Activated T-cell treated with anti-CD3 and anti-CD28 coated beads for 48 hours (primary cell): Measurements from ENCODE around the gene UBE2L3.
A peak's percentile ranks its signal among the peaks of the same experiment; 100 is the strongest.
"Not testable (repeated sequence)": the region's sequence is repeated elsewhere in the genome, so short reads cannot be mapped to it uniquely, and the experiment has no call there.

ENCODE experiments used
- DNase-seq: peaks from one replicate; pipeline ENCODE4 v3.0.0-alpha.2; 2020; ENCODE audit warnings: low read depth

UBE2L3 gene

DNA sequence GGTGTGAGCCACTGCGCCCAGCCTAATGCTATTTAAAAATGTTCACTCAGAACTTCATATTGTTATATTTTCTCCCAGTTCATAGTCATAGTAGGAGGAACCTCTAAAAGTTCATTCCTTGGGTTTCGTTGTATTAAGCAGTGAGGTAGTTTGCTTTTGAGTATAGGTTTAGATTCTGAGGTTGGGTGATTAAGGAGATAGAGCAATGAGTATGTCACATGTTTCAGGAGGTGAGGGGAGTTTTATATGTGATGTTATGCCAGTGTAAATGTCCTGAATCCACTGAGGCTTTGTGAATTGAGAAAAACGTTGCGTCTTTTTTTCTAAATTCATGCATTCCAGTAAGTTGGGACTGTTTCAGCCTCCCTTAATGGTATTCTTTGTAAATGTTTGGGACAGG, 4.2 kb downstream of the UBE2L3 start:
- no peak for DNase-seq

DNA sequence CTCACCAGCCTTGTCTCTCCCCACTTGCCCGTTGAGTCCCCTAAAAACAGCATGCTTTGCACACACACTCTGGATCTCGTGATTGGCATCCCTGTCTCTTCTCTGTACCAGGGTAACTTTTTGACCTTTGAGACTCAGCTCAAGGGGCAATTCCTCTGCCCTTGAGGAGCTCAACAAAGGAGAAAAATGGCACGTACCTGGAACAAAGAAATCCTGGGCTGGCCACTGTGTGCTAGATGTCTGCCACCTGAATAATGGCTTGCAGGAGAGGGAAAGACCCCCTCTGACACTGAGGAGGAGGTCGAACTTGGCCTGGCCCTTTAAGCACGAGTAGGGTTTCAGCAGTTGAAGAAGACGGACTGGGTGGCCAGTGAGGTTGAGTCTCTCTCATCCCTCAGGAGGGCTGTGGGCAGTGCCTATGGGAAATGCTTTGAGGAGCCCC, 5.8 kb downstream of the UBE2L3 start:
- no peak for DNase-seq

DNA sequence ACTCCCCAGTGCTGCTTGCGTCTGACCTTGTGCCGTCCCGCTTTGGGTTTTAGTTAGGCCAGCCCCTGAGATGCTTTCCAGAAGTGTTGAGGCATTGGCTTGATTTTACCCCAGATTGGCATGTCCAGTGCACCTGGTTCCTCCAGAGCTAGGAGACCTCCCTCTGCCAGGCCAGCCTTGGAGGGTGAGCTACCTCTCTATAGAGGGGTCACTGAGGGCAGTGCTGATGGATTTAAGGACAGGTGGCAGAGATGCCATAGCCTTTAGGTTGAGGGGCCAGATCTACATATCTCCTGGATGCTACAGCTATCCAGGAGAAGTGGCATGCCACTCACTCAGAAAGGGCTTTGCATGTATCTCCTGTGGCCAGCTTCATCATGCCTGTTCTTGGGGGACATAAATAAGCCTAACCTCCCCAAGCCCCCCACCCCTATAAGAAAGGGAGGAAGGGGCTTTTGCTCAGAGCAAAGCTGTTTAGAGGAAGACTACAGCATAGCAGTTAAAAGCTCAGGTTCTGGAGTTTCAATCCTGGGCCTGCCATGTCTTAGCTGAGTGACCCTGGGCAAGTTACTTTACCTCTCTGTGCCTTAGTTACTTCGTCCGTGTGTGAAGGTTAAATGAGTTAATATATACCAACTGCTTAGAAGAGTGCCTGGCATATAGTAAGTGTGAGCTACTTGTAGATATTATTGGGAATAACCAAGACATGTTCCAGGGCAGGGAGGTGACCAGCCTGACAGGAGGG, 6.4 kb downstream of the UBE2L3 start:
- DNase-seq, result no peak

DNA sequence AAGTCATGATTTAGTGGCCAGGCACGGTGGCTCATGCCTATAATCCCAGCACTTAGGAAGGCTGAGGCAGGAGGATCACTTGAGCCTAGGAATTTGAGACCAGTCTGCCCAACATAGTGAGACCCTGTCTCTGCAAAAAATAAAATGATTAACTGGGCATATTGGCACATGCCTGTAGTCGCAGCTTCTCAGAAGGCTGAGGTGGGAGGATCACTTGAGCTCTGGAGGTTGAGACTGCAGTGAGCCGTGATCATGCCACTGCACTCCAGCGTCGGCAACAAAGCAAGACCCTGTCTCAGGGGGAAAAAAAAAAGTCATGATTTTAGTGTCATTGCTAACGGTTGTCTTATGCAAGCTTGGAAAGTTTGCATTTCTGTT, 11.9 kb downstream of the UBE2L3 start:
- no peak for DNase-seq

DNA sequence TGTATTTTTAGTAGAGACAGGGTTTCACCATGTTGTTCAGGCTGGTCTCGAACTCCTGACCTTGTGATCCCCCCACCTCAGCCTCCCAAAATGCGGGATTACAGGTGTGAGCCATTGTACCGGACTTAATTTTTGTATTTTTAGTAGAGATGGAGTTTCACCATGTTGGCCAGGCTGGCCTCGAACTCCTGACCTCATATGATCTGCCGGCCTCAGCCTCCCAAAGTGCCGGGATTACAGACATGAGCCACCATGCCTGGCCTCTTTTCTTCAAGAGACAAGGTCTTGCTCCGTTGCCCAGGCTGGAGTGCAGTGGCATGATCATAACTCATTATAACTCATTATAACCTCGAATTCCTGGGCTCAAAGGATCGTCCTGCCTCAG, 13.1 kb downstream of the UBE2L3 start:
- DNase-seq, result not testable (repeated sequence)

DNA sequence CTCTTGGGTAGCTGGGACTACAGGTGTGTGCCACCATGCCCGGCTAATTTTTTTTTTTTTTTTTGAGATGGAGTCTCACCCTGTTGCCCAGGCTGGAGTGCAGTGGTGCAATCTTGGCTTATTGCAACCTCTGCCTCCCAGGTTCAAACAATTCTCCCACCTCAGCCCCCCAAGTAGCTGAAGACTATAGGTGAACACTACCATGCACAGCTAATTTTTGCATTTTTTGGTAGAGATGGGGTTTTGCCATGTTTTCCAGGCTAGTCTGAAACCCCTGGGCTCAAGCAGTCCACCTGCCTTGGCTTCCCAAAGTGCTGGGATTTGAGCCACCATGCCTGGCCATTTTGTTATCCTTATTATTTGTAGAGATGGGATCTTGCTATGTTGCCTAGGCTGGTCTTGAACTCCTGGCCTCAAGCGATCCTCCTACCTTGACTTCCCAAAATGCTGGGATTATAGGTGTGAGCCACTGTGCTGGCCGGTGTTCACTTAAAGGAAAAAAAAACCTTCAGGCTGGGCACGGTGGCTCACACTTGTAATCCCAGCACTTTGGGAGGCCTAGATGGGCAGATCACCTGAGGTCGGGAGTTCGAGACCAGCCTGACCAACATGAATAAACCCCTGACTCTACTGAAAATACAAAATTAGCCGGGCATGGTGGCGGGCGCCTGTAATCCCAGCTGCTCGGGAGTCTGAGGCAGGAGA, 13.6 kb downstream of the UBE2L3 start:
- not testable (repeated sequence) for DNase-seq

DNA sequence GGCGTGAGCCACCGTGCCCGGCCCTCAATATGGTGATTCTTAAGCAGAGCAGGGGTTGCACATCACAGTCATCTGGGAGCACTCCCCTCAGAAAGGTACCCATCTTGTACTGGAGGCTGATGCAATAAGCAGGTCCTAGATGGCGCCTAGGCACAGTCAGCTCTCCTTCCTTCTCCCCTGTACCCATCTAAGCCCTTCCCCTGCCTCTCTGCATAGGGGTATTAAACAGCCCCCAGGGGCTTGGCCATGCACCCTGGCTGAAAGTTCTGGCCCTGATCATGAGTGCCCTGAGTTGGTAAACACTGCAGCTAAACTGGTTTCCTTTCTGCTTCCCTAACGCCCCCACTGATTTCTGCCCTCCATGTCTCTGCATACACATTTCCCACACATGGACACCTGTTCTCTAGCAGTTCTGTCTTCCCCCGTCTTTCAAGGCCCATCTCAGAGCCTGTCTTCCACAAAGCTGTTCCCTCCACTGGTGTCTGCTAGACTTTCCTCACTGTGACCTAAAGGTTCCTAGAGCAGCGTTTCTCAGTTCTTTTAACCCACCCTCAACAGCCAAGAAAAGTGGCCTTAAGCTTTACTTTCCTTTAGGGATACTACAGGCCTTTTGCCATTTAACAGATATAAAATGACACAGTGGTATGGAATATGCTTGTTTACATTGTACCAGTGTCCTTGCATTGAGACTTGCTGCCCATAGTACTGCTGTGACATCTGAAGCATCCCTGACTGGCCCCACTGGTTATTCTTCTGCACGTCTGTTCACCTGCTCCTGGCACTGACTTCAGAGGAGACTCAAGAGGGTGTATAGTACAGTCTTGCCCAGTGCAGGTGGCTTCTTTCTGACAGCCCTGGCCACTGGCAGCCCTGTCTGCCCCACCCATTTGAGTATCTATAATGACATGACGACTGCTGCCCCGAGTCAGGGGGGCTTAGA, 15.6 kb downstream of the UBE2L3 start:
- no peak for DNase-seq

DNA sequence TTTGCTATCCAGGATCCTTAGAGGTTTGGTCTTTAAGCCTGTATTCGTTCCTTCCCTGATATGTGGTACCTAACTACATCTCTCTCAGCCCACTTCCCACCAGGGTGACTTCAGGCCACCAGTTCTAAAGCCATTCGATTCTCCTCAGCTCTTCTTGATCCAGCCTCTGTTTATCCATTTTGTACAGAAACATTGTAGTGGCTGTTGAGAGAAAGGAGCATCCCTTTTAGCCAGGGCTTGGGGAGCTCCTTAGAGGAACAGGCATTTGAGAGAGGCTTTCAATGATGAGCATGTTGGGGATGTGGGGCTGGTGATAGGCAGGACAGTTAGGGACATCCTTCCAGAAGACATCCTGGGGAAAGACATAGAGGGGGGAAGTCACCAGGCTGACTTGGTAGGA, 17.9 kb downstream of the UBE2L3 start:
- no peak for DNase-seq

DNA sequence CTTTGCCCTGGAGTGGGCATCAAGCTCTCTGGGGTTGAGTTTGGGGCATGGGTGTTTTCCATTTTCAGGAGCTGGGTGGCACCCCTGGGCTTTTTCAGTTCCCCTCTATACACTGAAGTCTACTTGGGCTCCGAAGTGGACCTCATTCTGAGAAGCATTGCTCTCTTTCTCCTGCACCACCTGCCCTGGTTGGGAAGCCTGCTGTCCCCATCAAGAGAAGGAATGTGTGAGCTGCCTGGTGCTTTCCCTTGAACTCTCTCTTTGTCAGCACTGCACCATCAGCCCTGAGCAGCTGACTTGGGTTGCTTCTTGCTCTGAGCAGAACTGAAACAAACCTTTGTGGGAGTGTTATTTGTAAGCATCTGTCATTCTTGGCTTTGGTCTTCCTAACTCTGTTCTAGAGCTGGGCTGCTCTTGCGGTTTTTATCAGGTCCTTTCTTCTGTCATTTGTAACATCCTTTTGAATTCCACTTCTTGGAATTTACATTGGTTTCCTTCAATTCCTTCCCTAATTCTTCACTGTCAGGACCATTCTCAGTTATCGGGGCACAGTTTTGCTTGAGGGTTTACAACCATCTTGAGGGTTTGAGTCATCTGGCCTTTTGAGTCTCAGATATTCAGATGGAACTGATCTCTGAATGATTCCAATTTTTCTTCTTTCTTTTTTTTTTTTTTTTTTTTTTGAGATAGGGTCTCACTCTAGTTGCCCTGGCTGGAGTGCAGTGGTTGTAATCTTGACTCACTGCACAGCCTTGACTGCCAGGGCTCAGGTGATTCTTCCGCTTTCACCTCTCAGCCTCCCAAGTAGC, 20.5 kb downstream of the UBE2L3 start:
- peak; percentile 37 for DNase-seq

DNA sequence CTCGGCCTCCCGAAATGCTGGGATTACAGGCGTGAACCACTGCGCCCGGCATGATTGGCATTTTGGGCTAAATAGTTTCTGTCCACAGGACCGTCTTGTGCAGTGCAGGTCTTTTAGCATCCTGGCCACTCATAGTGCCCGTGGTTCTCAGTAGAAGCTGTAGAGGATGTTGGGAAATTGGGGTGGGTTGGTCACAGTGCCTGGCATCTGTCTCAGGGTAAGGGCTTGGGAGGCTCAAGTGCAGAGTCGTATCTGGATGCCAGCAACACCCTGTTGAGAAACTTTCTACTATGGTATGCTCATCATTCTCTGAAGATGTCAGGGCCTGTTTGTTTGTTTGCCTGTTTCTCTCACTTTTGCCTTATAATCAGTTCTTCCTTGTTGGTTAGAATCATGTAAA, 21.9 kb downstream of the UBE2L3 start:
- no peak for DNase-seq

DNA sequence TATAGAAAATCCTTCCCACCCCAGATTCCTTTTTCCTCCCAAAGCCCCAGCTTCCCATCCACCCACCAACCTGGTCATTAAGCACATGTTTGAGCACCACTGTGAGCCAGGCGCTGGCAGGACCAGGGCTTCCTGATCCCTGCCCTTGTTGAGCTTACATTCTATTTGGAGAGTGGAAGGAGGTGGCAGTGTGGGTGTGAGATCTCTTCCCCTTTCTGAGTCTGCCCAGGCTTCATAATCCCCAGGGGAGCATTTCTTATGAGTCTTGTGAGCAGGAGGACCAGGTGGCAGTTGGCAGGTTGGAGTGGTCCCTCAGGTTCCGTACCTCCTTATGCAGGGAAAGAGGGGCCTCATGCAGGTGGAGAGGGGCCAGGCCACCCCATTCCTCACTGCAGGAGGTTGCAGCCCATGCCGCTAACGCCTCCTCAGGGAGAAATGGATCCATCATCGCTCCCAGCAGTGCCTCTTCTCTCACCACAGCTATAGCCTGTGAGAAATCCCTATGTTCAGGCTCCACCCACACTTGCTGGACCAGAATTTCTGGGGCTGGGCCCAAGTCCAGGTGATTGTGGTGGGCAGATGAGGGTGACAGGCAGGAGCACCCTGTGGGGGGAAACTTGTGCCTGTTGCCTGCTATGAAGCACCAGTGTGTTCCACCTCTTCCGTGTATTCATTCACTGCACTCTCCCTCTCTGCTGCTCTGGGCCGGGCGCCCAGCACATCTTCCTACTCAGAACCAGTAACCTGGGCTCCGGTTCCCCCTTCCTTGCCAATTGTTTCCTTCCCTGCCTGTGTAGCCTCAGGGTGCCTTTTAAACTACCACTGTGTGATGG, 23.5 kb downstream of the UBE2L3 start:
- DNase-seq, result no peak

DNA sequence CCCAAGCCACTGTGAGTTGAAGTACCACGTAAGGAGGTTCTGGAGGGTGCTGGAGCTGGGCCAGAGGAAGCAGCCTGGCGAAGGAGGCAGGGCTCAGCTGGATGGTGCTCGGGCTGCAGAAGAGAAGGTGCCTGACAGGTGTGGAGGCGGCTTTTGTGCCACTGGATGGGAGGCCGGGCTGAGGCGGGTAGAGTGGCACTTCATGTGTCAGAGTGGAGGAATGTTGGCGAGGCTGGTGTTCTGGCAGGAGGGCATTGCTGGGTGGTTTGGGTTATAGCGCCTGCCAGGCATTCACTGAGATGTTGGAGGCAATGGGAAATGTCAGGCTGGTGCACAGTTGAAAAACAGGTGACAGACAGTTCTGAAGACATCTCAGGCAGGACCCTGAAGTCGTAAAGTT, 24.2 kb downstream of the UBE2L3 start:
- DNase-seq, result no peak

DNA sequence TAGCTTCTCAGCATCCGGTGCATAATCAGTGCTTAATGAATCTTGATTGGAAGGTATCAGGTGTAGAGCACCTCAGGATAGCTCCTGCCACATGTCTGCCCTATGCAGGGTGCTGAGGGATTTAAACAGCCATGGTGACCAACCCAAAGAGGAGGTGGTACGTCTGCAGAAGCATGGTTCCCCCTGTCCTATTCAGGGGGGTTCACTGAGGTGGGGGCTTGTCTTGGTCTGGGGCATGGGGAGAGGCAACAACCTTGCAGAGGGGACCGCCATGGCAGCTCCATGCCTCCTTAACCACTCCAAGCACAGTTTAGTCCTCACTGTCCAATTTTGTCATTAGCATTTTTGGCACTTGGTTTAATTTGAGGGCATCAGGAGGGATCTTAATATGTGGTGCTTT, 24.9 kb downstream of the UBE2L3 start:
- no peak for DNase-seq

DNA sequence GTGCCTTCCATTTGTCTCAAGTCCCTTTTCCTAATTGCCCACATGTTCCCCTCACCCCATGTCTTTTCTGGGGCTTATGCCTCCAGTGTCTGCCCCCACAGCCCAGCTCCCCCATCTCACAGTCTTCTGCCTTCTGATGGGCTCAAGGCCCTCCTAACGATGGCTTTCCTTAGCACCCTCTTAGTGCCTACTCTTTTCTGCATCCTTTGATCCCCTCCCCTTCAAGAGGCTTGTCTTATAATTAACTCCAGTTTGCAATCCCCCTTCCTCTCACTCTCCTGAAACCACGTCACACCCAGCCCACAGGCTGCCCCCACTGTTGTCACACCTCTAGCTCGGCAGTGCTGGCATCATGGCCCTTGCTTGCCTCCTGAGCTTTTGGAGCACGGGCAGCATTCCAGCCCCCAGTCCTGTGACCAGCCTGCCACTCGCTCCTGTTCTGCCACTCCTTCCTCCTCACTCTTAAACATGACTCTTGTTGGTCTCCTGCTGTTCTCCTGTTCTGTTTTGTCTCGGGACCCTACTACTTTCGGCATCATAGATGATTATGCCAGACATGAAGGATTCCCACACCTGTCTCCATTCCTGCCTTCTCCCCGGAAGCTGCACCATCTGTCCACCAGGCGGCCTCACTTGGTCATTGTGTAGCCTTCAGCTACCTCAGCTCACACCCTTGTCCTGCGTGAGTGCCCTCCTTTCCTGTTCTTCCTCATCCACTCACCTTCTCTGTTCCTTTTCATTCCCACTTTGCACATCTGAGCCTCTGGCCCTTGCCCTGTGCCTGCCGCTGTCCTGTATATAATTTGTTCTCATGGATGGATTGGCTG, 26.1 kb downstream of the UBE2L3 start:
- DNase-seq, result no peak

DNA sequence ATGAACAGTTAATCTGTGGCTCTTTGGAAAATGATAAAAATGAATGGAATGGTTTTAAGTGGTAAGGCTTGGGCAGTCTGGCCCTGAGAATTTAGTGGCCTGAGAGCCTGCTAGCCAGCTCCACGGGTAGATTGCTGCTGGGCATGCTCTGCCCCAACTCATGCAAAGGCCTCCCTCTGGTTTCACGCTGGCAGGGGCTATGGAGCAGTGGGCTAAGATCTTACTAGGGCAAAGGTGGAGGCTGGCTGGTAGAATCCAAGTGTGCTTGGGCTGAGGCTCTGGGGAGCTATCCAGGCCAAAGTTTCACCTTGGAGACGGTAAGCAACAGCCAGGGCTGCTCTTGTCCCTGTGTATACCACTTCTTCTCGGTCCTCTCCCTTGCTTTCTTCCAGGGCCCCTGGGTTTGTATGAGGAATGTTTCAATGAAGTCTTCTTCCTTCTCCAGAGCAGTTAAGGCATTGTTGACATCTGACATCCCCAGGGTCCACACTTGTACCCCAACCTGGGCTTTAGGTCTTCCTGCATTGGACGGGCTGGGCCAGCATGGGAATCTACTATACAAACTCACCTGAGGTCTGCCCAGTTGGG, 27.4 kb downstream of the UBE2L3 start:
- no peak for DNase-seq

DNA sequence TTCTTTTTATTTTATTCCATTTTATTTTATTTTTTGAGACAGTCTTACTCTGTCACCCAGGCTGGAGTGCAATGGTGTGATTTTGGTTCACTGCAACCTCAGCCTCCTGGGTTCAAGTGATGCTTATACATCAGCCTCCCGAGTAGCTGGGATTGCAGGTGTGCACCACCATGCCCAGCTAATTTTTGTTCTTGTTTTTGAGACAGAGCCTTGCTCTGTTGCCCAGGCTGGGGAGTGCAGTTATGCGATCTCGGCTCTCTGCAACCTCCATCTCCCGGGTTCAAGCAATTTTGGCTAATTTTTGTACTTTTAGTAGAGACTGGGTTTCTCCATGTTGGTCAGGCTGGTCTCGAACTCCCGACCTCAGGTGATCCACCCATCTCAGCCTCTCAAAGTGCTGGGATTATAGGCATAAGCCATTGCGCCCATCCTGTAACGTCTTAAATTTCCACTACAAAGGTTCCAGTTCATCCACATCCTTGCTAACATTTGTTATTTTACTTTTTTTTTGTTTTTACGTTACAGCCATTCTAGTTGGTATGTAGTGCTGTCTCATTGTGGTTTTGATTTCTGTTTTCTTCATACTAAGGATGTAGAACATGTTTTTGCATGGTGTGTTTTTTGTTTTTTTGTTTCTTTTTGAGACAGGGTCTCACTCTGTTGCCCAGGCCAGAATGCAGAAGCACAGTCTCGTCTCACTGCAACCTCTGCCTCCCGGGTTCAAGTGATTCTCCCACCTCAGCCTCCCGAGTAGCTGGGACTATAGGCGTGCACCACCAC, 29.0 kb downstream of the UBE2L3 start:
- DNase-seq, result not testable (repeated sequence)

DNA sequence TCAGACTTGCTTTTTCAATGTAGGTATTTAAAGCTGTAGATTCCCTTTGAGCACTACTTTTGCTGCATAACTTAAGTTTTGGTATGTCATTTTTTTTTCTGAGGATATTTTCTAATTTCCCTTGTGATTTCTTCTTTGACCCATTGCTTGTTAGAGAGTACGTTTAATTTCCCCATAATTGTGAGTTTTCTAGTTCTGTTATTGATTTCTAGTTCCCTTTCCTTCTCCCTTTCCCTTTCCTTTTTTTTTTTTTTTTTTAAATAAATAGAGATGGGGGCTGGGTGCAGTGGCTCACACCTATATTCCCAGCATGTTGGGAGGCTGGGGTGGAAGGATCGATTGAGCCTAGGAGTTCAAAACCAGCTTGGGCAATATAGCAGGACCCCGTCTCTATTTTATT, 30.8 kb downstream of the UBE2L3 start:
- DNase-seq, result no peak

DNA sequence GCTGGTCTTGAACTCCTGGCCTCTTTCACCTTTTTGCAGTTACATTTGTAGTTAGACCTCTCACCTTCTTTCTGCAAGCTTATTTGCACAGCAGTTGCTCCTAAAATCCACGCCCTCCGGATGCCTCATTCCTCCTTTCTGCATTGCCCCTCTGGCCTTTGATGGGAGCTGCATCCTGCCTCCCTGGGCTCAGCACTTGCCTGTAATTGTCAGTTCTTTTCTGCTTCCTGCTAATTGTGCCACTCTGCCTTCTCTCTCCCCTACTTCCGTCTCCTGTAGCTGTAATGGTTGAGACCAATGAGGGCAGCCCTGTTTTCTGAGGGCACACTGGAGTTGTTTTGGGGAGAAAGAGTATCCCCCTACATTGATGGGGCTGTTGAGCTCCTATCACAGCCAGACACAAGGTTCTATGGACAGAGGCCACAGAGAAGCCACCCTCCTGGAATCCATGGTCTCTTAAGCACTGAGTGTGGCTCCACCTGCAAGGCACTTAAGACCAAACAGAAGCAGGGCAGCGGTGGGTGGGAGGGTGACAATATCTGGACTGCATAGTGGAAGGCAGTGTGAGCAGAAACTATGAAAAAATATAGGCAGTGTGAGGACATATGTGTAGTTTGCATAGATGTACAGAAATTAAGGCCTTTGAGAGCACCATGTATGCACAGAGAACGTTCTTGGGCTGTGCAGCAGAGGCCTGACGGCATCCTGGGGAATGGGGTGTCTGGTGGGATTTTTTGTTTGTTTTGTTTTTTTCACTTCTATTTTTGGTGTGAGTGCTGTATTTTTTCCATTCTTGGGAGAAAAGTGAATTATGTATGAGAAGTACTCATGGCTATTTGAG, 31.8 kb downstream of the UBE2L3 start:
- no peak for DNase-seq
